HCT116 (cell line): ENCODE measurements around the gene MESP2. TPM values are rescaled to one million over a fixed set of nuclear protein-coding genes. Genes with fewer than 3 reads are reported as not detected.

Source experiments
- ATAC-seq: fragments of 200-7000 bp; cut with Tn5 transposase; 2 replicates; pipeline ENCODE4 v1.9.1; 2020; ENCODE audit warnings: mild to moderate bottlenecking, moderate library complexity
- BruUV-seq: library from RNA; stranded (reverse); fragments of 400-500 nt; replicated peaks from 2 replicates; lab custom pipeline; 2021; lab: Mats Ljungman, UMichigan
- CTCF ChIA-PET: fragments of 300-600 bp; sonication (Branson Sonifier 250); formaldehyde crosslinking; loops from one replicate; lab custom pipeline; 2021; ENCODE audit warnings: antibody characterized with exemption; lab: Charles Lee
- POLR2A ChIA-PET: fragments of 300-600, 350-600 bp; sonication (Branson Sonifier 250); formaldehyde crosslinking; loops from one replicate; lab custom pipeline; 2021; ENCODE audit warnings: antibody characterized with exemption; lab: Charles Lee
- RAD21 ChIA-PET, 2 experiments: fragments of 300-600 bp; sonication (Branson Sonifier 250); formaldehyde crosslinking; loops; one replicate each; lab custom pipeline; 2023; ENCODE audit warnings: low total read pairs in 2 of 2; ENCODE audit not compliant: uncharacterized antibody in 2 of 2, unreplicated experiment in 2 of 2, low non-redundant PET in 1 of 2; lab: Charles Lee
- DNase-seq: peaks from one replicate; pipeline ENCODE4 v3.0.0-alpha.2; 2010; ENCODE audit warnings: low read depth, low spot score
- H2AFZ ChIP-seq: fragments of 200-600 bp; shearing (Covaris generic), sonication (generic); 2 replicates; pipeline ENCODE4 v1.6.1; 2017; ENCODE audit warnings: low read depth, mixed run types, mixed read lengths, antibody characterized with exemption, low read length; ENCODE audit not compliant: poor library complexity, severe bottlenecking
- H3K27ac ChIP-seq: 2 replicates; pipeline ENCODE4 v1.5.1; 2012; ENCODE audit warnings: low read depth, low read length
- H3K27me3 ChIP-seq: fragments of 200-600 bp; sonication (generic); 2 replicates; pipeline ENCODE4 v1.6.1; 2016; ENCODE audit warnings: mixed run types, low read length, mixed read lengths; ENCODE audit not compliant: insufficient read depth
- H3K36me3 ChIP-seq, 2 experiments: fragments of 200-500 bp in 1 of 2; fragments of 200-600 bp in 1 of 2; sonication (Bioruptor generic) in 1 of 2; sonication (generic) in 1 of 2; 2 replicates each; pipeline versions ENCODE4 v1.5.1 to v1.6.1; 2014 to 2016; ENCODE audit warnings: low read length in 2 of 2, inconsistent platforms in 1 of 2, mixed read lengths in 1 of 2, mixed run types in 1 of 2; ENCODE audit not compliant: insufficient read depth in 2 of 2, control insufficient read depth in 1 of 2
- H3K4me1 ChIP-seq, 2 experiments: fragments of 200-600 bp in 1 of 2; sonication (generic) in 1 of 2; 2 replicates each; pipeline versions ENCODE4 v1.5.1 to v1.6.1; 2012 to 2017; ENCODE audit warnings: low read length in 2 of 2, inconsistent platforms in 1 of 2, mild to moderate bottlenecking in 1 of 2, mixed read lengths in 1 of 2, mixed run types in 1 of 2, moderate library complexity in 1 of 2; ENCODE audit not compliant: insufficient read depth in 2 of 2, control insufficient read depth in 1 of 2
- H3K4me2 ChIP-seq: fragments of 200-600 bp; sonication (generic); 2 replicates; pipeline ENCODE4 v1.6.1; 2017; ENCODE audit warnings: mixed run types, low read length, mixed read lengths
- H3K4me3 ChIP-seq, 2 experiments: fragments of 200-600 bp in 1 of 2; sonication (generic) in 1 of 2; replicated peaks in 1 of 2; 2 replicates each; pipeline ENCODE4 v1.5.1; 2011 to 2016; ENCODE audit warnings: low read length in 2 of 2, control low read depth in 1 of 2, low read depth in 1 of 2, mild to moderate bottlenecking in 1 of 2, mixed read lengths in 1 of 2, mixed run types in 1 of 2
- H3K79me2 ChIP-seq: fragments of 200-600 bp; sonication (generic); 2 replicates; pipeline ENCODE4 v1.6.1; 2017; ENCODE audit warnings: mild to moderate bottlenecking, mixed run types, low read length, moderate library complexity, mixed read lengths; ENCODE audit not compliant: insufficient read depth
- H3K9ac ChIP-seq: fragments of 200-600 bp; sonication (generic); 2 replicates; pipeline ENCODE4 v1.6.1; 2016; ENCODE audit warnings: low read length, mixed read lengths
- H3K9me2 ChIP-seq: fragments of 200-600 bp; sonication (generic), shearing (Covaris generic); 2 replicates; pipeline ENCODE4 v1.6.1; 2017; ENCODE audit warnings: mixed run types, mild to moderate bottlenecking, moderate library complexity; ENCODE audit not compliant: insufficient read depth
- H3K9me3 ChIP-seq, 2 experiments: fragments of 200-500 bp in 1 of 2; fragments of 200-600 bp in 1 of 2; sonication (Bioruptor generic) in 1 of 2; sonication (generic) in 1 of 2; 2 replicates each; pipeline ENCODE4 v1.6.1; 2014 to 2017; ENCODE audit warnings: low read length in 2 of 2, mixed read lengths in 2 of 2, inconsistent platforms in 1 of 2, low read depth in 1 of 2, mild to moderate bottlenecking in 1 of 2, mixed run types in 1 of 2, moderate library complexity in 1 of 2; ENCODE audit not compliant: control insufficient read depth in 1 of 2, insufficient read depth in 1 of 2
- H4K20me1 ChIP-seq: fragments of 200-600 bp; sonication (generic), shearing (Covaris generic); 2 replicates; pipeline ENCODE4 v1.6.1; 2017; ENCODE audit warnings: mixed run types, mild to moderate bottlenecking, moderate library complexity; ENCODE audit not compliant: insufficient read depth
- CBX3 ChIP-seq: IDR thresholded peaks from 2 replicates; pipeline ENCODE4 v1.6.1; 2012; ENCODE audit warnings: low read depth
- EGR1 ChIP-seq: IDR thresholded peaks from 2 replicates; pipeline ENCODE4 v1.6.1; 2012; ENCODE audit warnings: low read depth
- ELF1 ChIP-seq: IDR thresholded peaks from 2 replicates; pipeline ENCODE4 v1.6.1; 2012; ENCODE audit warnings: low read depth, borderline replicate concordance
- FOSL1 ChIP-seq: IDR thresholded peaks from 2 replicates; pipeline ENCODE4 v1.6.1; 2012; ENCODE audit warnings: low read depth
- POLR2A ChIP-seq: IDR thresholded peaks from 2 replicates; pipeline ENCODE4 v1.7.0; 2011; ENCODE audit warnings: borderline replicate concordance; ENCODE audit not compliant: insufficient read depth, insufficient read length; ENCODE audit errors: extremely low read depth
- POLR2AphosphoS5 ChIP-seq: IDR thresholded peaks from 2 replicates; pipeline ENCODE4 v1.6.1; 2011; ENCODE audit warnings: mild to moderate bottlenecking, low read depth, low read length, moderate library complexity
- RAD21 ChIP-seq: IDR thresholded peaks from 2 replicates; pipeline ENCODE4 v1.6.1; 2012; ENCODE audit warnings: low read depth, mild to moderate bottlenecking
- SIN3A ChIP-seq: IDR thresholded peaks from 2 replicates; pipeline ENCODE4 v1.6.1; 2012; ENCODE audit warnings: low read depth
- SP1 ChIP-seq: IDR thresholded peaks from 2 replicates; pipeline ENCODE4 v1.6.1; 2012; ENCODE audit warnings: low read depth
- TCF7L2 ChIP-seq: IDR thresholded peaks from 2 replicates; pipeline ENCODE4 v1.7.0; 2011; ENCODE audit warnings: borderline replicate concordance, inconsistent platforms; ENCODE audit not compliant: insufficient read depth, insufficient read length; ENCODE audit errors: extremely low read depth
- YY1 ChIP-seq: IDR thresholded peaks from 2 replicates; pipeline ENCODE4 v1.6.1; 2011; ENCODE audit warnings: low read length, low read depth, moderate library complexity, mild to moderate bottlenecking; ENCODE audit not compliant: insufficient replicate concordance; ENCODE audit errors: extremely low read depth
- ZFX ChIP-seq: fragments of 450-650 bp; IDR thresholded peaks from 2 replicates; pipeline ENCODE4 v1.6.1; 2017
- ZNF274 ChIP-seq: fragments of 200-500 bp; sonication (Bioruptor generic); IDR thresholded peaks from 2 replicates; pipeline ENCODE4 v1.6.1; 2014; ENCODE audit warnings: mild to moderate bottlenecking, low read depth, low read length, inconsistent platforms
- intact Hi-C: fragments of 100-400 bp; cut with micrococcal nuclease; formaldehyde crosslinking; loops from 2 replicates; pipeline ENCODE4 v1.10.0; 2022
- total RNA-seq: library from RNA; stranded (reverse); gene quantifications from one replicate; pipeline ENCODE4 v1.2.1, GENCODE V29; 2021; ENCODE audit not compliant: unreplicated experiment
- TF ChIP-seq, protein P1 (sequence below), 3 experiments: fragments of 200-600 bp in 1 of 3; sonication (generic) in 1 of 3; IDR thresholded peaks in 2 of 3; conservative IDR thresholded peaks in 1 of 3; 2 replicates each; pipeline ENCODE4 v1.5.1; 2012 to 2017; ENCODE audit warnings: low read depth in 2 of 3, low read length in 2 of 3, antibody characterized with exemption in 1 of 3, borderline replicate concordance in 1 of 3, control low read depth in 1 of 3, mild to moderate bottlenecking in 1 of 3, mixed read lengths in 1 of 3, mixed run types in 1 of 3, moderate library complexity in 1 of 3; ENCODE audit not compliant: insufficient read depth in 1 of 3
- TF ChIP-seq, protein P2 (sequence below): IDR thresholded peaks from 2 replicates; pipeline ENCODE4 v1.6.1; 2012
- TF ChIP-seq, protein P3 (sequence below): IDR thresholded peaks from 2 replicates; pipeline ENCODE4 v1.6.1; 2011; ENCODE audit warnings: mild to moderate bottlenecking, low read length, moderate library complexity; ENCODE audit not compliant: insufficient replicate concordance; ENCODE audit errors: extremely low read depth
- TF ChIP-seq, protein P4 (sequence below): IDR thresholded peaks from 2 replicates; pipeline ENCODE4 v1.6.1; 2012
- TF ChIP-seq, protein P5 (sequence below): IDR thresholded peaks from 2 replicates; pipeline ENCODE4 v1.6.1; 2012; ENCODE audit warnings: low read depth

Gene MESP2
- total RNA-seq, 1 experiment from 2014 or later = 0.20 TPM

DNA sequence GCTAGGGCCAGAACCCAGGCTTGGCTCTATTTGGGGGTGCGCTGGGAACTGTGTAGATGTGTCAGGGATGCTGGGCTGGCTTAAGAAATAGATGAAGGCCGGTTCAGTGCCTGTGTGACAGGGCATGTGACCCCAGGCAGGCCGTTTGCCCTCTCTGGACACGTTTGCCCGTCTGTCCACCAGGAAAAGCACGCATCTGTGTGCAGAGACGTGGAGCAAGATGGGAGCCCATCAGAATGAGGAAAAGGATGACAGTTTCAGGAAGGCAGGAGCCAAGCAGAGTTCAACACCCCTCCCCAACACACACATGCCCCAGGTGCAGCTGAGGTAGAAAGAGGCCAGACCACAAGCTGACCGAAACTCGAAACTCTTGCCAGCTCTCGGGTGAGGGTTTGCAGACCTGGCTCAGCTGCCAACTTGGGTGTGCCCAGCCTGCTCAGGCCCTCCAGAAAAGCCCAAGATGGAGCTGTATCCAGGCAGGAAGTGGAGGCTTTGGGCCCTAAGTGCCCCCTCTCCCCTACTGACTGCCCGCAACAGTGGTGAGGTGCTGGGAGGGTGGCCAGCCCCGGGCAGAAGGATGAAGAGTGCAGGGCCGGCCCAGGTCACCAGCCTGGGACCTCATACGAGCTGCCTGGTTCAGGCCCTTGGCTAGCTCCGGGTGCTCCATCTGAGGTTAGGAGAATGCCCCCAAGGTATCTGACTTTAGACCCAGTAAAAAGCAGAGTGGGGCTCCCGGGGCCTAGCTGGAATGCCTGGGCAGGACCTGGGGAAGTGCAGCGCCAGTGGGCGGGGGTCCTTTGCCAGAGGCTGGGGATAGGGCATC, 14.9 kb upstream of the MESP2 start:
- ATAC-seq = peak; percentile 49
- Histone ChIP-seq H3K9ac (no peak overlapping the region), H2AFZ (peak overlapping the region; percentile 54), H3K27me3 (no peaks in the 10 kb centered on the region), H3K36me3 (no peaks in the 10 kb centered on the region)
- no peak for TF ChIP-seq CBX3
- TF ChIP-seq YY1 = no peak
- TF ChIP-seq, protein P1, sequence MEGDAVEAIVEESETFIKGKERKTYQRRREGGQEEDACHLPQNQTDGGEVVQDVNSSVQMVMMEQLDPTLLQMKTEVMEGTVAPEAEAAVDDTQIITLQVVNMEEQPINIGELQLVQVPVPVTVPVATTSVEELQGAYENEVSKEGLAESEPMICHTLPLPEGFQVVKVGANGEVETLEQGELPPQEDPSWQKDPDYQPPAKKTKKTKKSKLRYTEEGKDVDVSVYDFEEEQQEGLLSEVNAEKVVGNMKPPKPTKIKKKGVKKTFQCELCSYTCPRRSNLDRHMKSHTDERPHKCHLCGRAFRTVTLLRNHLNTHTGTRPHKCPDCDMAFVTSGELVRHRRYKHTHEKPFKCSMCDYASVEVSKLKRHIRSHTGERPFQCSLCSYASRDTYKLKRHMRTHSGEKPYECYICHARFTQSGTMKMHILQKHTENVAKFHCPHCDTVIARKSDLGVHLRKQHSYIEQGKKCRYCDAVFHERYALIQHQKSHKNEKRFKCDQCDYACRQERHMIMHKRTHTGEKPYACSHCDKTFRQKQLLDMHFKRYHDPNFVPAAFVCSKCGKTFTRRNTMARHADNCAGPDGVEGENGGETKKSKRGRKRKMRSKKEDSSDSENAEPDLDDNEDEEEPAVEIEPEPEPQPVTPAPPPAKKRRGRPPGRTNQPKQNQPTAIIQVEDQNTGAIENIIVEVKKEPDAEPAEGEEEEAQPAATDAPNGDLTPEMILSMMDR (IDR thresholded peaks at IDR 0.05 in 2 of 3, conservative IDR thresholded peaks at IDR 0.05 in 1 of 3; ENCODE audit: borderline replicate concordance in 1 of 3, insufficient read depth in 1 of 3, low read depth in 2 of 3, low read length in 2 of 3) = no peak
- TF ChIP-seq TCF7L2 = no peak
- TF ChIP-seq, protein P2, sequence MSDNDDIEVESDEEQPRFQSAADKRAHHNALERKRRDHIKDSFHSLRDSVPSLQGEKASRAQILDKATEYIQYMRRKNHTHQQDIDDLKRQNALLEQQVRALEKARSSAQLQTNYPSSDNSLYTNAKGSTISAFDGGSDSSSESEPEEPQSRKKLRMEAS = no peak
- TF ChIP-seq RAD21 = no peak
- TF ChIP-seq, protein P3, sequence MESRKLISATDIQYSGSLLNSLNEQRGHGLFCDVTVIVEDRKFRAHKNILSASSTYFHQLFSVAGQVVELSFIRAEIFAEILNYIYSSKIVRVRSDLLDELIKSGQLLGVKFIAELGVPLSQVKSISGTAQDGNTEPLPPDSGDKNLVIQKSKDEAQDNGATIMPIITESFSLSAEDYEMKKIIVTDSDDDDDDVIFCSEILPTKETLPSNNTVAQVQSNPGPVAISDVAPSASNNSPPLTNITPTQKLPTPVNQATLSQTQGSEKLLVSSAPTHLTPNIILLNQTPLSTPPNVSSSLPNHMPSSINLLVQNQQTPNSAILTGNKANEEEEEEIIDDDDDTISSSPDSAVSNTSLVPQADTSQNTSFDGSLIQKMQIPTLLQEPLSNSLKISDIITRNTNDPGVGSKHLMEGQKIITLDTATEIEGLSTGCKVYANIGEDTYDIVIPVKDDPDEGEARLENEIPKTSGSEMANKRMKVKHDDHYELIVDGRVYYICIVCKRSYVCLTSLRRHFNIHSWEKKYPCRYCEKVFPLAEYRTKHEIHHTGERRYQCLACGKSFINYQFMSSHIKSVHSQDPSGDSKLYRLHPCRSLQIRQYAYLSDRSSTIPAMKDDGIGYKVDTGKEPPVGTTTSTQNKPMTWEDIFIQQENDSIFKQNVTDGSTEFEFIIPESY = no peak
- TF ChIP-seq POLR2A = no peak
- no peak for TF ChIP-seq FOSL1
- no peak for TF ChIP-seq EGR1
- TF ChIP-seq POLR2AphosphoS5 = no peak
- TF ChIP-seq, protein P4, sequence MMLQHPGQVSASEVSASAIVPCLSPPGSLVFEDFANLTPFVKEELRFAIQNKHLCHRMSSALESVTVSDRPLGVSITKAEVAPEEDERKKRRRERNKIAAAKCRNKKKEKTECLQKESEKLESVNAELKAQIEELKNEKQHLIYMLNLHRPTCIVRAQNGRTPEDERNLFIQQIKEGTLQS = no peak
- TF ChIP-seq ZNF274 = no peak
- TF ChIP-seq ELF1 = no peak
- TF ChIP-seq, protein P5, sequence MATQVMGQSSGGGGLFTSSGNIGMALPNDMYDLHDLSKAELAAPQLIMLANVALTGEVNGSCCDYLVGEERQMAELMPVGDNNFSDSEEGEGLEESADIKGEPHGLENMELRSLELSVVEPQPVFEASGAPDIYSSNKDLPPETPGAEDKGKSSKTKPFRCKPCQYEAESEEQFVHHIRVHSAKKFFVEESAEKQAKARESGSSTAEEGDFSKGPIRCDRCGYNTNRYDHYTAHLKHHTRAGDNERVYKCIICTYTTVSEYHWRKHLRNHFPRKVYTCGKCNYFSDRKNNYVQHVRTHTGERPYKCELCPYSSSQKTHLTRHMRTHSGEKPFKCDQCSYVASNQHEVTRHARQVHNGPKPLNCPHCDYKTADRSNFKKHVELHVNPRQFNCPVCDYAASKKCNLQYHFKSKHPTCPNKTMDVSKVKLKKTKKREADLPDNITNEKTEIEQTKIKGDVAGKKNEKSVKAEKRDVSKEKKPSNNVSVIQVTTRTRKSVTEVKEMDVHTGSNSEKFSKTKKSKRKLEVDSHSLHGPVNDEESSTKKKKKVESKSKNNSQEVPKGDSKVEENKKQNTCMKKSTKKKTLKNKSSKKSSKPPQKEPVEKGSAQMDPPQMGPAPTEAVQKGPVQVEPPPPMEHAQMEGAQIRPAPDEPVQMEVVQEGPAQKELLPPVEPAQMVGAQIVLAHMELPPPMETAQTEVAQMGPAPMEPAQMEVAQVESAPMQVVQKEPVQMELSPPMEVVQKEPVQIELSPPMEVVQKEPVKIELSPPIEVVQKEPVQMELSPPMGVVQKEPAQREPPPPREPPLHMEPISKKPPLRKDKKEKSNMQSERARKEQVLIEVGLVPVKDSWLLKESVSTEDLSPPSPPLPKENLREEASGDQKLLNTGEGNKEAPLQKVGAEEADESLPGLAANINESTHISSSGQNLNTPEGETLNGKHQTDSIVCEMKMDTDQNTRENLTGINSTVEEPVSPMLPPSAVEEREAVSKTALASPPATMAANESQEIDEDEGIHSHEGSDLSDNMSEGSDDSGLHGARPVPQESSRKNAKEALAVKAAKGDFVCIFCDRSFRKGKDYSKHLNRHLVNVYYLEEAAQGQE = no peak
- TF ChIP-seq SP1 = no peak
- no peak for TF ChIP-seq ZFX
- no peak for TF ChIP-seq SIN3A
- TF ChIP-seq, all 23 proteins: peak for 0
- DNase-seq = no peak
- BruUV-seq = no TSS peak
- POLR2A ChIA-PET = interaction anchor here (0.5 to 1.6 kb wide), 3 partner anchors 114 to 321 kb away, joined by 3 to 4 read pairs (median 4); no protein-coding TSS in a partner anchor
- RAD21 ChIA-PET = interaction anchor here (0.6 to 3.5 kb wide), 8 partner anchors 11 to 133 kb away, joined by 3 to 29 read pairs (median 6); partner anchors contain the start of genes AP3S2 (in 1 of the 2) and MESP1 (in 1 of the 2)
- no peaks in the 10 kb centered on the region for H4K20me1 ChIP-seq
- no peaks in the 10 kb centered on the region for H3K9me2 ChIP-seq
- no peak overlapping the region for H3K27ac ChIP-seq
- intact Hi-C loops = no loop called here
- H3K9me3 ChIP-seq = no peaks in the 10 kb centered on the region
- no peak overlapping the region for H3K4me3 ChIP-seq
- no peak overlapping the region for H3K4me2 ChIP-seq
- CTCF ChIA-PET = interaction anchor here (0.6 to 5.4 kb wide), 23 partner anchors 8 to 326 kb away, joined by 3 to 164 read pairs (median 5); partner anchors contain the start of genes MESP1 and MESP2
- H3K4me1 ChIP-seq = peaks cover 0 to 10% of the 10 kb centered on the region in 2 experiments; a peak in 1 of 4 replicates
- no peaks in the 10 kb centered on the region for H3K79me2 ChIP-seq
